ENCODE measurements around the gene TCF3.

GRCh38 chr19:1585243-1585580 lies 67.2 kb downstream of the TCF3 start:
- TF ChIP-seq CTCF (IDR thresholded peaks at IDR 0.05) (no peak), POLR2A (IDR thresholded peaks at IDR 0.05) (no peak)

All from adrenal gland (tissue), 5 donors.